Measurements from ENCODE around the gene STUM.

DNA sequence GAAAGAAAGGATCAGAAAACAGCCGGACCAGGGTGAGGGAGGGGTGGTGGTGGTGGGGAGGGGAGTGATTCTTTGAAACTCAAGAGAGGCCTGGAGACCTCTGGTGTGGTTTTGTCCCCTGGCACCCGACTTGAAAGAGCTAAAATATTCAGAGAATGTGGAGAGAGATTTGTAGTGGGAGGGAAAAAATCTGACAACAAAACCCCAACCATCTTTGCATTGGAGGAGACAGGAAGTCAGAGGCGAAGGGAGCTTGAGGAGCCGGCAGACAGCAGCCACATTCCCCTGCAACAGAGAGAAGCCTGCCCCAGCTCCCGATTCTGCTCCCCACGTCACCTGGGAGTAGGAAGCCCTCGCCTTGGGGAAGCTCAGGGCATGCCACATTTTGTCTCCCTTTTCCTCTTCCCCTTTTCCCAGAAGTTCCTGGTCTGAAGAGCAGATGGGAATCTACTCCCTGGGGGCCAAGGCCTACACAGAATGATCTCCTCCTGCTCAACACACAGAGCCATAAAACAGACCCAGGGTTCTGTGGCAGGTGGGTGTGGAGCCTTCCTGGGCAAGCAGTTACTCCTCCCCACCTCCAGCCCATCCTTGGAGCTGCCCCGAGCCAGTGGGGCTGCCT, 105.6 kb downstream of the STUM start:
- TF ChIP-seq, protein P1, sequence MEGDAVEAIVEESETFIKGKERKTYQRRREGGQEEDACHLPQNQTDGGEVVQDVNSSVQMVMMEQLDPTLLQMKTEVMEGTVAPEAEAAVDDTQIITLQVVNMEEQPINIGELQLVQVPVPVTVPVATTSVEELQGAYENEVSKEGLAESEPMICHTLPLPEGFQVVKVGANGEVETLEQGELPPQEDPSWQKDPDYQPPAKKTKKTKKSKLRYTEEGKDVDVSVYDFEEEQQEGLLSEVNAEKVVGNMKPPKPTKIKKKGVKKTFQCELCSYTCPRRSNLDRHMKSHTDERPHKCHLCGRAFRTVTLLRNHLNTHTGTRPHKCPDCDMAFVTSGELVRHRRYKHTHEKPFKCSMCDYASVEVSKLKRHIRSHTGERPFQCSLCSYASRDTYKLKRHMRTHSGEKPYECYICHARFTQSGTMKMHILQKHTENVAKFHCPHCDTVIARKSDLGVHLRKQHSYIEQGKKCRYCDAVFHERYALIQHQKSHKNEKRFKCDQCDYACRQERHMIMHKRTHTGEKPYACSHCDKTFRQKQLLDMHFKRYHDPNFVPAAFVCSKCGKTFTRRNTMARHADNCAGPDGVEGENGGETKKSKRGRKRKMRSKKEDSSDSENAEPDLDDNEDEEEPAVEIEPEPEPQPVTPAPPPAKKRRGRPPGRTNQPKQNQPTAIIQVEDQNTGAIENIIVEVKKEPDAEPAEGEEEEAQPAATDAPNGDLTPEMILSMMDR (conservative IDR thresholded peaks at IDR 0.05 in 1 of 2, IDR thresholded peaks at IDR 0.05 in 1 of 2; ENCODE audit: extremely low read depth in 1 of 2, insufficient read depth in 1 of 2, low read depth in 1 of 2, low read length in 2 of 2), result no peak
- no peak for TF ChIP-seq EZH2 (IDR thresholded peaks at IDR 0.05; ENCODE audit: borderline replicate concordance, low read length)
